H9 (cell line): ENCODE data around the gene RNPEPL1. TPM values are rescaled to one million over a fixed set of nuclear protein-coding genes. Genes with fewer than 3 reads are reported as not detected.
"Not testable (repeated sequence)": the region's sequence is repeated elsewhere in the genome, so short reads cannot be mapped to it uniquely, and the experiment has no call there.

Experiments
- DNase-seq: peaks from one replicate; pipeline ENCODE4 v3.0.0-alpha.2; 2017
- H2AFZ ChIP-seq: one replicate; pipeline ENCODE4 v1.6.1; 2013; ENCODE audit warnings: mild to moderate bottlenecking, low read length, control low read depth, moderate library complexity
- H2AK5ac ChIP-seq: 2 replicates; pipeline ENCODE4 v1.6.1; 2013; ENCODE audit warnings: low read length, control low read depth, mixed read lengths; ENCODE audit not compliant: insufficient read length
- H2BK120ac ChIP-seq: one replicate; pipeline ENCODE4 v1.6.1; 2013; ENCODE audit warnings: low read depth, mild to moderate bottlenecking, low read length, control low read depth, inconsistent platforms; ENCODE audit not compliant: poor library complexity, severe bottlenecking
- H2BK12ac ChIP-seq: 2 replicates; pipeline ENCODE4 v1.6.1; 2013; ENCODE audit warnings: low read length, control low read depth, mixed read lengths, low read depth; ENCODE audit not compliant: insufficient read length
- H2BK15ac ChIP-seq: 2 replicates; pipeline ENCODE4 v1.6.1; 2013; ENCODE audit warnings: low read depth, low read length, control low read depth
- H2BK20ac ChIP-seq: one replicate; pipeline ENCODE4 v1.6.1; 2013; ENCODE audit warnings: low read depth, mild to moderate bottlenecking, low read length, control low read depth, inconsistent platforms; ENCODE audit not compliant: poor library complexity, severe bottlenecking
- H2BK5ac ChIP-seq: 2 replicates; pipeline ENCODE4 v1.6.1; 2013; ENCODE audit warnings: low read length, control low read depth, mixed read lengths; ENCODE audit not compliant: insufficient read length
- H3K14ac ChIP-seq: 2 replicates; pipeline ENCODE4 v1.6.1; 2013; ENCODE audit warnings: low read length, control low read depth; ENCODE audit not compliant: insufficient read depth
- H3K18ac ChIP-seq: 2 replicates; pipeline ENCODE4 v1.6.1; 2013; ENCODE audit warnings: low read depth, mild to moderate bottlenecking, mixed read lengths, low read length, control low read depth; ENCODE audit not compliant: insufficient read length
- H3K23ac ChIP-seq: 2 replicates; pipeline ENCODE4 v1.6.1; 2013; ENCODE audit warnings: low read length, control low read depth, mixed read lengths, low read depth; ENCODE audit not compliant: insufficient read length
- H3K23me2 ChIP-seq: 2 replicates; pipeline ENCODE4 v1.6.1; 2013; ENCODE audit warnings: low read depth, mild to moderate bottlenecking, mixed read lengths, low read length, control low read depth; ENCODE audit not compliant: insufficient read length, poor library complexity, severe bottlenecking
- H3K27ac ChIP-seq: 2 replicates; pipeline ENCODE4 v1.5.1; 2013; ENCODE audit warnings: low read length, control low read depth, mixed read lengths, low read depth; ENCODE audit not compliant: insufficient read length
- H3K27me3 ChIP-seq: 2 replicates; pipeline ENCODE4 v1.6.1; 2013; ENCODE audit warnings: low read length, control low read depth, inconsistent platforms; ENCODE audit not compliant: insufficient read depth
- H3K4ac ChIP-seq: 2 replicates; pipeline ENCODE4 v1.6.1; 2013; ENCODE audit warnings: low read depth, mild to moderate bottlenecking, control low read depth, inconsistent platforms, low read length, moderate library complexity
- H3K4me1 ChIP-seq: 2 replicates; pipeline ENCODE4 v1.6.1; 2013; ENCODE audit warnings: low read length, control low read depth, inconsistent platforms; ENCODE audit not compliant: insufficient read depth
- H3K4me2 ChIP-seq: 2 replicates; pipeline ENCODE4 v1.6.1; 2013; ENCODE audit warnings: low read length, control low read depth, mixed read lengths; ENCODE audit not compliant: insufficient read length, insufficient read depth
- H3K56ac ChIP-seq: 2 replicates; pipeline ENCODE4 v1.6.1; 2013; ENCODE audit warnings: low read depth, mild to moderate bottlenecking, mixed read lengths, low read length, control low read depth; ENCODE audit not compliant: insufficient read length
- H3K79me1 ChIP-seq: 2 replicates; pipeline ENCODE4 v1.6.1; 2013; ENCODE audit warnings: low read depth, mild to moderate bottlenecking, moderate library complexity, low read length, control low read depth, inconsistent platforms; ENCODE audit not compliant: insufficient read depth, poor library complexity, severe bottlenecking
- H3K79me2 ChIP-seq: 2 replicates; pipeline ENCODE4 v1.6.1; 2013; ENCODE audit warnings: low read length, control low read depth, inconsistent platforms; ENCODE audit not compliant: insufficient read depth
- H3K9ac ChIP-seq: 2 replicates; pipeline ENCODE4 v1.6.1; 2013; ENCODE audit warnings: low read length, control low read depth, mixed read lengths; ENCODE audit not compliant: insufficient read length; ENCODE audit errors: extremely low read depth
- H3K9me3 ChIP-seq: one replicate; pipeline ENCODE4 v1.6.1; 2013; ENCODE audit warnings: low read depth, low read length, inconsistent platforms; ENCODE audit not compliant: control insufficient read depth
- H3T11ph ChIP-seq: one replicate; pipeline ENCODE4 v1.6.1; 2013; ENCODE audit warnings: mild to moderate bottlenecking, low read length, control low read depth, inconsistent platforms
- H4K20me1 ChIP-seq: one replicate; pipeline ENCODE4 v1.6.1; 2013; ENCODE audit not compliant: control insufficient read depth, insufficient read length, insufficient read depth
- H4K5ac ChIP-seq: 2 replicates; pipeline ENCODE4 v1.6.1; 2013; ENCODE audit warnings: low read depth, mild to moderate bottlenecking, mixed read lengths, low read length, control low read depth; ENCODE audit not compliant: insufficient read length
- H4K8ac ChIP-seq: replicated peaks from 2 replicates; pipeline ENCODE4 v1.6.1; 2013; ENCODE audit warnings: low read length, control low read depth, mixed read lengths, low read depth; ENCODE audit not compliant: insufficient read length
- H4K91ac ChIP-seq: 2 replicates; pipeline ENCODE4 v1.6.1; 2013; ENCODE audit warnings: low read depth, mild to moderate bottlenecking, moderate library complexity, mixed read lengths, low read length, control low read depth; ENCODE audit not compliant: insufficient read length
- H3K27ac Mint-ChIP-seq, 3 experiments: 2 replicates in 2 of 3; 3 replicates in 1 of 3; pipeline ENCODE4 v1.8.0; 2020 to 2021; ENCODE audit warnings: mixed read lengths in 3 of 3, mild to moderate bottlenecking in 1 of 3, moderate library complexity in 1 of 3
- H3K27me3 Mint-ChIP-seq: 2 replicates; pipeline ENCODE4 v1.8.0; 2021; ENCODE audit warnings: low read depth, mild to moderate bottlenecking, moderate library complexity, mixed read lengths
- H3K36me3 Mint-ChIP-seq, 3 experiments: 2 replicates in 2 of 3; 3 replicates in 1 of 3; pipeline ENCODE4 v1.8.0; 2020 to 2021; ENCODE audit warnings: low read depth in 3 of 3, mixed read lengths in 3 of 3; ENCODE audit not compliant: insufficient read depth in 1 of 3
- H3K4me1 Mint-ChIP-seq, 2 experiments: 2 replicates each; pipeline ENCODE4 v1.8.0; 2020; ENCODE audit warnings: mixed read lengths in 2 of 2
- H3K4me3 Mint-ChIP-seq, 2 experiments: 2 replicates in 1 of 2; 3 replicates in 1 of 2; pipeline ENCODE4 v1.8.0; 2020 to 2021; ENCODE audit warnings: mild to moderate bottlenecking in 2 of 2, mixed read lengths in 2 of 2, moderate library complexity in 1 of 2
- H3K9me3 Mint-ChIP-seq, 2 experiments: 2 replicates in 1 of 2; 3 replicates in 1 of 2; pipeline ENCODE4 v1.8.0; 2020; ENCODE audit warnings: mild to moderate bottlenecking in 2 of 2, mixed read lengths in 2 of 2, moderate library complexity in 1 of 2
- WGBS: extraction: QIAGEN DNeasy Blood & Tissue Kit; methylation state at CpG from one replicate; pipeline ENCODE4 v1.1.7; 2013; ENCODE audit warnings: missing lambda C conversion rate, low lambda C conversion rate, mixed read lengths; ENCODE audit not compliant: insufficient read length; ENCODE audit errors: extremely low coverage; 5-methylcytosine and 5-hydroxymethylcytosine counted together
- total RNA-seq: library from RNA; stranded (reverse); gene quantifications from 2 replicates; pipeline ENCODE4 v1.2.1, GENCODE V29; 2021
- TF ChIP-seq, protein P1 (sequence below): fragments of 200-600 bp; sonication (generic); conservative IDR thresholded peaks from 3 replicates; pipeline ENCODE4 v1.8.0; 2021; ENCODE audit warnings: antibody characterized with exemption, mild to moderate bottlenecking

The RNPEPL1 gene
- total RNA-seq, 1 experiment from 2014 or later, result 22.5 TPM

DNA sequence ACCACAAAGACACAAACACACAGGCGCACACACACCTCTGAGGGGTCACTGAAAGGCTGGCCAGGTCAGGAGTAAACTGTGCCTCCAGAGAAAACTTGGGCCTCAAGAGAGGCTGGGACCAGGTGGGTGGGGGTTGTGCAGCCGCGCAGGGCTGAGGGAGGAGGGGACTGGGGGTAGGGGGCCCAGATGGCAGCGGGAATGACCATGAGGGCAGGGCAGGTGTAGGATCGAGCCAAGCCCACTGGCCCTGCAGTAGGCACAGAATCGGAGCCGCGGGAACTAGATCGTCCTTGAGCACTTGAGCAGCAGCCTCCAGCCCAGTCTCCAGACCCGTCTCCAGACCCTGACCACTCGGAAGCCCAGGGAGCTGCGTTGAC is 47.3 kb upstream of the RNPEPL1 start:
- WGBS, result no CpG with 5 or more reads among the region's 12 CpGs
- Mint-ChIP-seq H3K4me3 (no peak overlapping the region; a peak in 1 of 5 replicates), H3K9me3 (peaks cover 35 to 43% of the 10 kb centered on the region in 2 experiments), H3K27ac (no peak overlapping the region), H3K27me3 (peaks cover 17% of the 10 kb centered on the region), H3K36me3 (peaks cover 37 to 42% (median 39%) of the 10 kb centered on the region in 3 experiments), H3K4me1 (peaks cover 0 to 3% of the 10 kb centered on the region in 2 experiments; a peak in 1 of 4 replicates)
- H2AK5ac ChIP-seq, result no peak overlapping the region
- H2BK5ac ChIP-seq, result no peak overlapping the region
- H2BK15ac ChIP-seq, result no peak overlapping the region
- H3K9me3 ChIP-seq, result peaks cover 17% of the 10 kb centered on the region
- no peak overlapping the region for H3K23ac ChIP-seq
- H3K79me1 ChIP-seq, result no peaks in the 10 kb centered on the region
- H3K4me1 ChIP-seq, result peaks cover 2% of the 10 kb centered on the region; the same call in 1 of the 2 replicates
- no peak overlapping the region for H4K5ac ChIP-seq
- no peak overlapping the region for H2BK20ac ChIP-seq
- no peak overlapping the region for H3K4ac ChIP-seq
- no peak overlapping the region for H3K14ac ChIP-seq
- no peaks in the 10 kb centered on the region for H3K79me2 ChIP-seq
- no peak overlapping the region for H3K9ac ChIP-seq
- no peak overlapping the region for H3K56ac ChIP-seq
- no peak overlapping the region for H2BK120ac ChIP-seq
- H2BK12ac ChIP-seq, result no peak overlapping the region
- no peak overlapping the region for H4K8ac ChIP-seq
- no peaks in the 10 kb centered on the region for H3K23me2 ChIP-seq
- no peaks in the 10 kb centered on the region; the same call in 1 of the 2 replicates for H3K27me3 ChIP-seq
- H4K91ac ChIP-seq, result no peak overlapping the region
- no peak overlapping the region for H3K27ac ChIP-seq
- TF ChIP-seq, protein P1, sequence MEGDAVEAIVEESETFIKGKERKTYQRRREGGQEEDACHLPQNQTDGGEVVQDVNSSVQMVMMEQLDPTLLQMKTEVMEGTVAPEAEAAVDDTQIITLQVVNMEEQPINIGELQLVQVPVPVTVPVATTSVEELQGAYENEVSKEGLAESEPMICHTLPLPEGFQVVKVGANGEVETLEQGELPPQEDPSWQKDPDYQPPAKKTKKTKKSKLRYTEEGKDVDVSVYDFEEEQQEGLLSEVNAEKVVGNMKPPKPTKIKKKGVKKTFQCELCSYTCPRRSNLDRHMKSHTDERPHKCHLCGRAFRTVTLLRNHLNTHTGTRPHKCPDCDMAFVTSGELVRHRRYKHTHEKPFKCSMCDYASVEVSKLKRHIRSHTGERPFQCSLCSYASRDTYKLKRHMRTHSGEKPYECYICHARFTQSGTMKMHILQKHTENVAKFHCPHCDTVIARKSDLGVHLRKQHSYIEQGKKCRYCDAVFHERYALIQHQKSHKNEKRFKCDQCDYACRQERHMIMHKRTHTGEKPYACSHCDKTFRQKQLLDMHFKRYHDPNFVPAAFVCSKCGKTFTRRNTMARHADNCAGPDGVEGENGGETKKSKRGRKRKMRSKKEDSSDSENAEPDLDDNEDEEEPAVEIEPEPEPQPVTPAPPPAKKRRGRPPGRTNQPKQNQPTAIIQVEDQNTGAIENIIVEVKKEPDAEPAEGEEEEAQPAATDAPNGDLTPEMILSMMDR, result no peak
- H2AFZ ChIP-seq, result no peak overlapping the region
- DNase-seq, result no peak
- no peak overlapping the region for H3K4me2 ChIP-seq
- no peak overlapping the region for H3K18ac ChIP-seq
- H4K20me1 ChIP-seq, result peaks cover 4% of the 10 kb centered on the region
- H3T11ph ChIP-seq, result no peak overlapping the region

DNA sequence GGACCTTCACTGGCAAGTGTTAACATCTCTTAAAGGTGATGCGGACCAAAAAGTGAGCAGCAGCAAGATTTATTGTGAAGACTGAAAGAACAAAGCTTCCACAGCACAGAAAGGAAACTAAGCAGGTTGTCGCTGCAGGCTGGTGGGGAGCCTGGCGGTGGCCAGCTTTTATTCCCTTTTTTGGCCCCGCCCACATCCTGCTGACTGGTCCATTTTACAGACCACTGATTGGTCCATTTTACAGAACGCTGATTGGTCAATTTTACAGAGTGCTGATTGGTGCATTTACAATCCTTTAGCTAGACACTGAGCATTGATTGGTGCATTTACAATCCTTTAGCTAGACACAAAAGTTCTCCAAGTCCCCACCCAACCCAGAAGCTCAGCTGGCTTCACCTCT is 46.4 kb upstream of the RNPEPL1 start:
- H3K4me2 ChIP-seq, H3K23me2 ChIP-seq, H3K79me1 ChIP-seq, H2BK20ac ChIP-seq, H2AFZ ChIP-seq, H3K4me1 Mint-ChIP-seq, H3K9ac ChIP-seq, H3K18ac ChIP-seq, H3K79me2 ChIP-seq, H3K27me3 ChIP-seq, H2BK120ac ChIP-seq, H2BK12ac ChIP-seq, H4K8ac ChIP-seq, H3K27ac ChIP-seq, H3K56ac ChIP-seq, H3K27ac Mint-ChIP-seq, H3T11ph ChIP-seq, H2BK15ac ChIP-seq, H3K4me1 ChIP-seq, H2AK5ac ChIP-seq, H3K4me3 Mint-ChIP-seq, H4K20me1 ChIP-seq, H3K23ac ChIP-seq, DNase-seq, H2BK5ac ChIP-seq, H3K14ac ChIP-seq, H3K4ac ChIP-seq, H4K5ac ChIP-seq, H4K91ac ChIP-seq: not testable (repeated sequence)
- whole genome bisulfite sequencing, result no CpG with 5 or more reads among the region's 5 CpGs
- peaks cover 44 to 51% (median 45%) of the 10 kb centered on the region in 3 experiments for H3K36me3 Mint-ChIP-seq
- peaks cover 17% of the 10 kb centered on the region for H3K27me3 Mint-ChIP-seq
- peaks cover 20% of the 10 kb centered on the region for H3K9me3 ChIP-seq
- peaks cover 42 to 51% of the 10 kb centered on the region in 2 experiments for H3K9me3 Mint-ChIP-seq
